ENCODE measurements around the gene LRRC4C.
"Not testable (repeated sequence)": the region's sequence is repeated elsewhere in the genome, so short reads cannot be mapped to it uniquely, and the experiment has no call there.

Gene LRRC4C

GRCh38 chr11:41110527-41110926 lies 348.9 kb downstream of the LRRC4C start:
- no peak for DNase-seq

GRCh38 chr11:41102471-41102870 lies 357.0 kb downstream of the LRRC4C start:
- DNase-seq: no peak

GRCh38 chr11:41099654-41100053 lies 359.8 kb downstream of the LRRC4C start:
- no peak for DNase-seq

GRCh38 chr11:41085123-41085522 lies 374.3 kb downstream of the LRRC4C start:
- no peak for DNase-seq

- DNase-seq: no peak
Measured at GRCh38 chr11:41081756-41082285, 377.6 kb downstream of the LRRC4C start.

- DNase-seq: no peak
Measured at GRCh38 chr11:41074318-41074717, 385.1 kb downstream of the LRRC4C start.

- no peak for DNase-seq
Measured at GRCh38 chr11:41065432-41065831, 394.0 kb downstream of the LRRC4C start.

GRCh38 chr11:41058138-41058537 lies 401.3 kb downstream of the LRRC4C start:
- DNase-seq: no peak

GRCh38 chr11:41056892-41057569 lies 402.4 kb downstream of the LRRC4C start:
- DNase-seq: no peak

- DNase-seq: no peak
Measured at GRCh38 chr11:41053894-41054293, 405.6 kb downstream of the LRRC4C start.

GRCh38 chr11:41051919-41052635 lies 407.4 kb downstream of the LRRC4C start:
- no peak for DNase-seq

GRCh38 chr11:41050791-41051190 lies 408.7 kb downstream of the LRRC4C start:
- DNase-seq: no peak

GRCh38 chr11:41047229-41047628 lies 412.2 kb downstream of the LRRC4C start:
- no peak for DNase-seq

GRCh38 chr11:41045266-41045665 lies 414.2 kb downstream of the LRRC4C start:
- DNase-seq: no peak

- no peak for DNase-seq
Measured at GRCh38 chr11:41044747-41045146, 414.7 kb downstream of the LRRC4C start.

- DNase-seq: no peak
Measured at GRCh38 chr11:41042688-41043087, 416.8 kb downstream of the LRRC4C start.

- no peak for DNase-seq
Measured at GRCh38 chr11:41040474-41040873, 419.0 kb downstream of the LRRC4C start.

GRCh38 chr11:41039592-41039991 lies 419.9 kb downstream of the LRRC4C start:
- no peak for DNase-seq

- no peak for DNase-seq
Measured at GRCh38 chr11:41031551-41032060, 427.8 kb downstream of the LRRC4C start.

- no peak for DNase-seq
Measured at GRCh38 chr11:41020259-41020658, 439.2 kb downstream of the LRRC4C start.

- not testable (repeated sequence) for DNase-seq
Measured at GRCh38 chr11:41019666-41020065, 439.8 kb downstream of the LRRC4C start.

- no peak for DNase-seq
Measured at GRCh38 chr11:41018224-41018623, 441.2 kb downstream of the LRRC4C start.

- DNase-seq: no peak
Measured at GRCh38 chr11:41010361-41011050, 448.9 kb downstream of the LRRC4C start.

GRCh38 chr11:41005986-41006385 lies 453.5 kb downstream of the LRRC4C start:
- DNase-seq: no peak

All from DMS79 (cell line).